Sciatic nerve (tissue), 2 donors: ENCODE data around the gene CXXC5. TPM values are rescaled to one million over a fixed set of nuclear protein-coding genes. Genes with fewer than 3 reads are reported as not detected.
A peak's percentile ranks its signal among the peaks of the same experiment; 100 is the strongest.
"Not testable (repeated sequence)": the region's sequence is repeated elsewhere in the genome, so short reads cannot be mapped to it uniquely, and the experiment has no call there.

ENCODE experiments used
- ATAC-seq: fragments of 200-7000 bp; cut with Tn5 transposase; one replicate; pipeline ENCODE4 v1.9.1; 2020; ENCODE audit warnings: mild to moderate bottlenecking, moderate library complexity
- DNase-seq: peaks from one replicate; pipeline ENCODE4 v3.0.0-alpha.2; 2020; ENCODE audit warnings: low spot score
- intact Hi-C: fragments of 100-400 bp; cut with DNase I; formaldehyde crosslinking; loops from one replicate; pipeline ENCODE4 v1.14.2; 2022
- total RNA-seq: library from RNA; stranded (reverse); fragmentation: NEBNext Ultra II Directional; extraction: Animal tissue kit (Norgen Biotek cat#: 25700); gene quantifications from one replicate; pipeline ENCODE4 v1.2.1, GENCODE V29; 2021
- donor health status: DM: no; HTN: no; CAD: no.
- donor health status: DM: no; HTN: no; CAD: no.

Gene CXXC5
- total RNA-seq, result 62.7 TPM

- intact Hi-C loops, result no loop called here
- peak; percentile 91 for DNase-seq
Measured at GRCh38 chr5:139648205-139649081, at the start of gene CXXC5. Gene CXXC5, plus strand, starts transcription at chr5:139648349. Its CDS starts 32,175 bp downstream, at chr5:139680524.

GRCh38 chr5:139598601-139598965 lies 49.6 kb upstream of the CXXC5 start:
- ATAC-seq, DNase-seq: not testable (repeated sequence)
- intact Hi-C loops, result loop anchor here (2.0 kb wide), 1 partner anchor 42 kb away; no protein-coding TSS in a partner anchor

More at GRCh38 chr5:139648205-139649081, at the start of gene CXXC5:
- peak; percentile 47 for ATAC-seq

GRCh38 chr5:139600336-139600949 lies 47.7 kb upstream of the CXXC5 start:
- ATAC-seq (no peak), DNase-seq (no peak)
- intact Hi-C loops, result no loop called here

- intact Hi-C loops, result no loop called here
- no peak for ATAC-seq
- no peak for DNase-seq
Measured at GRCh38 chr5:139601429-139601828, 46.7 kb upstream of the CXXC5 start.

- intact Hi-C loops, DNase-seq, ATAC-seq: not testable (repeated sequence)
Measured at GRCh38 chr5:139601948-139602347, 46.2 kb upstream of the CXXC5 start.

- ATAC-seq, result no peak
- DNase-seq, result no peak
- intact Hi-C loops, result no loop called here
Measured at GRCh38 chr5:139605887-139606286, 42.3 kb upstream of the CXXC5 start.

GRCh38 chr5:139611703-139612584 lies 36.2 kb upstream of the CXXC5 start:
- DNase-seq, result no peak
- no peak for ATAC-seq
- intact Hi-C loops, result no loop called here

GRCh38 chr5:139619861-139620260 lies 28.3 kb upstream of the CXXC5 start:
- ATAC-seq, result no peak
- intact Hi-C loops, result no loop called here
- DNase-seq, result no peak

- DNase-seq, ATAC-seq, intact Hi-C loops: not testable (repeated sequence)
Measured at GRCh38 chr5:139625398-139625797, 22.8 kb upstream of the CXXC5 start.

GRCh38 chr5:139630855-139631254 lies 17.3 kb upstream of the CXXC5 start:
- ATAC-seq (no peak), DNase-seq (no peak)
- intact Hi-C loops, result no loop called here

- intact Hi-C loops, result loop anchor here (2.0 kb wide), 1 partner anchor 135 kb away; no protein-coding TSS in a partner anchor
- DNase-seq (no peak), ATAC-seq (no peak)
Measured at GRCh38 chr5:139631520-139632165, 16.5 kb upstream of the CXXC5 start.

- DNase-seq (peak; percentile 84), ATAC-seq (peak; percentile 48)
- intact Hi-C loops, result loop anchor here (2.0 kb wide), 1 partner anchor 133 kb away; no protein-coding TSS in a partner anchor
Measured at GRCh38 chr5:139633295-139634027, 14.7 kb upstream of the CXXC5 start.

- DNase-seq, result no peak
- no peak for ATAC-seq
- intact Hi-C loops, result no loop called here
Measured at GRCh38 chr5:139634028-139634325, 14.2 kb upstream of the CXXC5 start.

GRCh38 chr5:139634541-139634940 lies 13.6 kb upstream of the CXXC5 start:
- intact Hi-C loops, result no loop called here
- DNase-seq (no peak), ATAC-seq (no peak)

GRCh38 chr5:139635191-139635590 lies 13.0 kb upstream of the CXXC5 start:
- ATAC-seq (no peak), DNase-seq (no peak)
- intact Hi-C loops, result loop anchor here (5.0 kb wide), 1 partner anchor 52 kb away; no protein-coding TSS in a partner anchor

GRCh38 chr5:139635606-139636206 lies 12.4 kb upstream of the CXXC5 start:
- intact Hi-C loops, result loop anchor here (5.0 kb wide), 1 partner anchor 52 kb away; no protein-coding TSS in a partner anchor
- ATAC-seq, result peak; percentile 79
- peak; percentile 85 for DNase-seq

GRCh38 chr5:139636207-139636792 lies 11.8 kb upstream of the CXXC5 start:
- no peak for ATAC-seq
- intact Hi-C loops, result loop anchor here (5.0 kb wide), 1 partner anchor 51 kb away; no protein-coding TSS in a partner anchor

More at GRCh38 chr5:139636207-139636792, 11.8 kb upstream of the CXXC5 start:
- no peak for DNase-seq
